Measurements from ENCODE around the gene HEMK1.

DNA sequence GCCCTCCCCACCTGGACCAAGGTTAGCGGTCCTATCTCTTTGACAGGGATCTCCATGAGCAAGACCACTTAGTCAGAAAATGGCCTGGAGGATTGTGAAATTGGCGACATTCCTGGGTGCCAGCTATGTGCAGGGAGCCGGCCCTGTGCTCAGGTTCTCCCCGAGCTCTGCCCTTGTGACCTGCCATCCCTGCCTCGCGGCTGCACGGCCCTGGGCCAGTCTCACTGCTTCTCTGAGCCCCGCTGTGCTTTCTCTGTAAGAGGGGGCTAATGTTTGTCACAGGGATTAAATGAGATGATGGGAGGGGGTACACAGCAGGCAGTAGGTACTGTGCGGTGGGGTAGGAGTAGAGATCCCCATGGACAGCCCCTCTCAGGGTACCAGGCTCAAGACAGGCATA lies 16.7 kb upstream of the HEMK1 start:
- TF ChIP-seq, protein P1, sequence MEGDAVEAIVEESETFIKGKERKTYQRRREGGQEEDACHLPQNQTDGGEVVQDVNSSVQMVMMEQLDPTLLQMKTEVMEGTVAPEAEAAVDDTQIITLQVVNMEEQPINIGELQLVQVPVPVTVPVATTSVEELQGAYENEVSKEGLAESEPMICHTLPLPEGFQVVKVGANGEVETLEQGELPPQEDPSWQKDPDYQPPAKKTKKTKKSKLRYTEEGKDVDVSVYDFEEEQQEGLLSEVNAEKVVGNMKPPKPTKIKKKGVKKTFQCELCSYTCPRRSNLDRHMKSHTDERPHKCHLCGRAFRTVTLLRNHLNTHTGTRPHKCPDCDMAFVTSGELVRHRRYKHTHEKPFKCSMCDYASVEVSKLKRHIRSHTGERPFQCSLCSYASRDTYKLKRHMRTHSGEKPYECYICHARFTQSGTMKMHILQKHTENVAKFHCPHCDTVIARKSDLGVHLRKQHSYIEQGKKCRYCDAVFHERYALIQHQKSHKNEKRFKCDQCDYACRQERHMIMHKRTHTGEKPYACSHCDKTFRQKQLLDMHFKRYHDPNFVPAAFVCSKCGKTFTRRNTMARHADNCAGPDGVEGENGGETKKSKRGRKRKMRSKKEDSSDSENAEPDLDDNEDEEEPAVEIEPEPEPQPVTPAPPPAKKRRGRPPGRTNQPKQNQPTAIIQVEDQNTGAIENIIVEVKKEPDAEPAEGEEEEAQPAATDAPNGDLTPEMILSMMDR (IDR thresholded peaks at IDR 0.05; ENCODE audit: low read depth, low read length, poor library complexity, severe bottlenecking), result no peak
- TF ChIP-seq EZH2phosphoT487 (IDR thresholded peaks at IDR 0.05; ENCODE audit: borderline replicate concordance, low read length), result no peak

Measured in DOHH2 (cell line).